Dedifferentiated amniotic fluid mesenchymal stem cell (primary cell): ENCODE measurements around the gene EXOG.

Source experiments
- DNase-seq: peaks from one replicate; pipeline ENCODE4 v3.0.0-alpha.2; 2016; ENCODE audit errors: extremely low spot score

EXOG gene

DNA sequence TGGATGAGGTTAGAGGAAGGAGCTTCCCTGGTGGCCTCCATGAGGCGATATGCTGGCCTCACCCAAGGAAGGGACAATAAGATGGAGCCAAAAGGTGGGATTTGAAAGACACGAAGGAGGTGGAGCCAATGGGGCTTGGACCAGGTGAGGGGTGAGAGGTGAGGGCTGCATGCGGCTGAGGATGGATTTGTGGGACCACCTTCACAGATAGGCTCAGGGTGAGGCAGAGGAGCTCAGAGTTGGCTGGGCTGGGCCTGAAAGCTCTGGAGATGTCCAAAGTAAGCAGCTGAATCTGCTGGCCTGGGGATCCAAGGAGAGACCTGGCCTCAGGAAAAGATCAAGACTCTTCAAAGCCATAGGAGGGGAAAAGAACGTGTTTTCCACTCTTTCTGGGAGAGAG, 49.8 kb downstream of the EXOG start:
- no peak for DNase-seq

GRCh38 chr3:38548154-38548931, 52.2 kb downstream of the EXOG start:
- DNase-seq: no peak

DNA sequence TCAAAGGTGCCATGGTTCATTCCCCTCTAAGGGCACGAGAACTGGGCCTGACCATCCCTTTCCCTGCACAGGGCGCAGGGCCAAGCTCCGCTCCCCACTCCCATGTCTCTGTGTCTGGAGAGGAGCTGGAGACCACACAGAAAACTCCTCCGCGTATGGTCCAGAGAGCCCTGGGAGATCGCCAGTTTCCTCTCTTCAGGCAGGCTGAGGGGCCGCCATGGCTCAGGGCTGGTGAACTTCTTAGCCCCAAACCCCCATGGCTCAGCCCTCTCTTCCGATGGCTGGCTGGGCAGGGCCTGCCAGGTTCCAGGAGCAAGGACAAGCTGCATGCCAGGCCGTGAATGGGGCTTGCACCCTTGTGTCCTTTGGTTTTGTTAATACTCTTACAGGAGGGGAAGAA, 52.9 kb downstream of the EXOG start:
- DNase-seq: no peak

- no peak for DNase-seq
These were observed 53.3 kb downstream of the EXOG start for GRCh38 chr3:38549486-38549885.

GRCh38 chr3:38549957-38550840, 54.1 kb downstream of the EXOG start:
- no peak for DNase-seq

- DNase-seq: no peak
These were observed 55.1 kb downstream of the EXOG start for GRCh38 chr3:38551026-38551832.

- no peak for DNase-seq
These were observed 56.2 kb downstream of the EXOG start for GRCh38 chr3:38552364-38552763.

GRCh38 chr3:38553071-38553470, 56.9 kb downstream of the EXOG start:
- no peak for DNase-seq

- DNase-seq: no peak
These were observed 58.1 kb downstream of the EXOG start for GRCh38 chr3:38554127-38554827.

DNA sequence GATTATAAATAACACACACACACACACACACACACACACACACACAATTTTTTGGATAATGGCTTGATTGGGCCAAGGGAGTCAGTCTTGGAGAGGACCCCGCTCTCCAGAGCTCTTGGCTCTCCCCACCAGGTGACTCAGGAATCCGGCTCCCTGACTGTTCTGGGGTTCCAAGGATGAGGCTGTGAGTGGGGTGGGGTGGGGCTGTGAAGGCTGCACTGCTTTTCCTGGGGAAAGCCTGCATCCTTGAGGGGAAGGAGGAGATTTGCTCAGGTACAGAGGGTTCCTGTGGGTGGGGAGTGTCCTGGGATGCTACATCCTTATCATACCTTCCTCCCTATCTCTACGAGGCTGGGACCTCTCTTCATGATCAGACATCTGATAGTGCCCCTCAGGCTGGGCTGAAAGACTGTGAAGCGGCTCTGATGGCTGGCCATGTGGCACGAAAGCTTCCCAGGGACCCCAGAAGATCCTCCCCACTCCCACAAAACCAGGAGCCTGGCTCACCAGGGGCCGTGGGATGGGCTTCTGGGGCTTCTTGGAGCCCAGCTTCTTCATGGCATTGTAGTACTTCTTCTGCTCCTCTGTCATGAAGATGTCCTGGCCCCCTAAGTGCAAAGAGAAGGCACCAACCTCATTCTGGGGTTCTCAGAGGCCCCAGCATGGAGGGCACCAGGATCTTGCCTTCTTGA, 59.2 kb downstream of the EXOG start:
- DNase-seq: no peak

DNA sequence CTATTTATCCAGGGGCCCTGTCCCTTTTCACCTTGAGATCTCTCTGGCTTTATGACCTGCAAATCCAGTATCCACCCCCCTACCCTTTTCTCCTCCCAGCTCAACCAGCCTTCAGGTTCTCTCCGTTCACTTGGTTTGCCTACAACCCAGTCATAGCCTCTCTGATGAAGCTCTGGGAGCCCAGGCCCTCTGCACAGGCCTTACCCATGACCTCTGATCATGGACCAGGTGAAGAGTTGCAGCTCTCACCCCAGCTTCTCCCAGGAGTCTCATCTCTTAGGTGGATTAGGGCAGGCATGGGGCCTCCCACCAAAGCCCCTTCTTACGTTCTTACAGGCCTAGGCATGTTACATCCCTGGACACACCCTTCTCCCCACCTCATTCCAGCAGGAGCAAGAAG, 59.8 kb downstream of the EXOG start:
- DNase-seq: no peak

DNA sequence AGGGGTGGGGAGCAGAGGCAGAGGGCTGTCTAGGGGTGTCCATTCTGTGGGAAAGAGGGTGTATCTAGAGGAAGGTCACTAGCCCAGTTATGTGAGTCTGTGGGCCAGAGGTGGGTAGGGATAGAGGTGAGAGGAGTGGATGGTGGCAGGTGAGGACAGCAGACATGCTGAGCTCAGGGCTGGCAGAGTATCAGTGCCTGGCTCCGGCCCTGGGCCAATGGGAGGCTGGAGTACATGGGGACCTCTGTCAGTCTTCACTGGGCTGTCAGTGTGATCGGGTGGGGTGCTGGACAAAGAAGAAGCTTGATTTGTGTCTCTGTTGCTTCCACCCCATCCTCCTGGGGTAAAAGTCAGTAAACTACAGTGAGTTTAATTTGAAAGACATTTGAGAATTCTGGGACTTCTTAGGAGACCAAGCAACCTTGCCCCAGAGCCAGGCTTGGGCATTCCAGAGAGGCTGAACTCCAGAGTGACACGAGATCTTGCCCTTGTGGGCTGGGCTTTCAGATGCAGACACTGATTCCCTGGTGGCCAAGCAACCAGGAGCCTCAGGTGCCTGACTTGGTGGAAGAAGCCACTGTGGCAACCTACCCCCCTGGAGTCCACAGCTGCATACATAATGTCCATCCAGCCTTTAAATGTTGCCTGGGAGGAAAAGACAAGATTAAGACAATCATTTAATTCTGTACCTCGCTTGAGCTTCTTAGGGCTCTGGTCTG, 60.7 kb downstream of the EXOG start:
- no peak for DNase-seq

- DNase-seq: no peak
These were observed 62.7 kb downstream of the EXOG start for GRCh38 chr3:38558864-38559263.

GRCh38 chr3:38560284-38560683, 64.1 kb downstream of the EXOG start:
- DNase-seq: no peak

DNA sequence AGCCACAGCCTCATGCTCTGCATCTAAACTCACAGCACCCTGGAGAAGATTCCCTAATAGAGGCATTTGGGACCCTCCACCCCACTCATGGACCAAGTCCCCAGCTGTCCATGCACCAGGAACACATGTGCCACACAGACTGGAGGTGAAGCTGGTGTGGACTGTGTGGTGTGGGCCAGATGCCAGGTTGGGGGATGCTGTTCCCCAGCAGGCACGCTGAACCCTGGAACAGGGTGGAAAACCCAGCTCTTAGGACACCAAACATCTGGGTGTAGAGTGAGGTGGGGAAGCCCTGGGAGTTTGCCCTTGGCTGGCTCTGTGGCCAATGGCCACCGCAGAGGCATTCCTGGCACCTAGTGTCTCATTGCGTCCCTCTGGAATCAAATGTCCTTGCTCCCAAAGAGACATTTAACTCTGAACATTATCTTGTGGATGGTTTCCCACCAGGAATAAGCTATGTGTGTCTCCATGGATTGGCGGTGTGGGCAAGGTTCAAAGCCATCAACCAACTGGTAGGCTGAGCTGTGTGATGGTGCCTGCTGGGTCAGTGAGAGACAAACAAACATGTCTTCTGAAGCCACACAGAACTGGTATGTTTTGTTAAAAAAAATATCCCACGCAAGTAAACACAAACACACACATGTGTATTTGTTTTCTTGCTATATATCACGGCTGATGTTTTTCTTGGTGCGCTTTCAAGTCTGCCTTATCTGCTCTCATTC, 65.0 kb downstream of the EXOG start:
- no peak for DNase-seq

DNA sequence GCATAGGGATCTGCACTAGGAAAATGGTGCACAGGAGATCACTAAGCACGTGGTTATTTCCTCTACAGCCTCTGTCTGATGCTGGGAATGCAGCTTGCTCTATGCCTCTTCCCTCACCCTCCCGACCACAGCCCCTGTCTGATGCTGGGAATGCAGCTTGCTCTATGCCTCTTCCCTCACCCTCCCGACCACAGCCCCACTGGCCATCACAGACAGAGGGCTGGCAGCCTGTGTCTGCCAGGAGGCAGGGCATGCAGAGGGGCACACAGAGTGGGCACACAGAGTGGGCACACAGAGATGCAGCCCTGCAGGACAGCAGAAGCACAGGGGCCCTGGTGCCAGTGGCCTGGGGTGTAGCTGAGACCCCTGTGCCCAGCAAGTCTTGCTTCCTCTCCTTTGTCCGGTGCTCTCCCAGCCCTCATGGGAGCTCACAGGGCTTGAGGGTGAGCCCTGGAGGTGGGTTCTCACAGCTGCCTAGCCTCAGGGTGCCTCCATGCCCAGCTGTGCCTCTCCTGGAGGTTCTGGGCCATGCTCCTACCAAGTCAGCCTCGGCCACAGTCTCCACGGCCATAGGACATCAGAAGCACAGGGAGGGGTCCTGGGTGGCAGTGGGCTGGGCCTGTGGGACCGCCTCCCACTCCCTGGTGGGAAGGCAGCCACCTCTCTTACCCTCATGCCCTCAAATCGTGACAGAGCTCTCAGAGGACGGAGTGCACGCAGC, 65.8 kb downstream of the EXOG start:
- DNase-seq: no peak

GRCh38 chr3:38562467-38562925, 66.4 kb downstream of the EXOG start:
- no peak for DNase-seq

- DNase-seq: no peak
These were observed 67.1 kb downstream of the EXOG start for GRCh38 chr3:38563070-38563885.
